GM18870 (cell line): ENCODE results near the gene GTF3C1.

Experiments used
- ATAC-seq: cut with Tn5 transposase; IDR thresholded peaks from one replicate; pipeline ENCODE4 v1.9.1; 2021; ENCODE audit warnings: moderate library complexity; ENCODE audit not compliant: unreplicated experiment

Gene GTF3C1

GRCh38 chr16:27520982-27521673 is 28.6 kb downstream of the GTF3C1 start:
- no peak for ATAC-seq

- ATAC-seq, result no peak
These were observed 31.5 kb downstream of the GTF3C1 start for GRCh38 chr16:27518226-27518625.

- no peak for ATAC-seq
These were observed 32.0 kb downstream of the GTF3C1 start for GRCh38 chr16:27517664-27518063.

- no peak for ATAC-seq
These were observed 33.3 kb downstream of the GTF3C1 start for GRCh38 chr16:27516365-27516764.

GRCh38 chr16:27515874-27516353 is 33.8 kb downstream of the GTF3C1 start:
- no peak for ATAC-seq

- no peak for ATAC-seq
These were observed 34.9 kb downstream of the GTF3C1 start for GRCh38 chr16:27514806-27515205.

GRCh38 chr16:27511657-27512448 is 37.9 kb downstream of the GTF3C1 start:
- no peak for ATAC-seq

GRCh38 chr16:27508476-27508875 is 41.2 kb downstream of the GTF3C1 start:
- ATAC-seq, result no peak

- ATAC-seq, result no peak
These were observed 42.9 kb downstream of the GTF3C1 start for GRCh38 chr16:27506771-27507170.

- ATAC-seq, result no peak
These were observed 44.1 kb downstream of the GTF3C1 start for GRCh38 chr16:27505297-27506236.

GRCh38 chr16:27503662-27504061 is 46.1 kb downstream of the GTF3C1 start:
- ATAC-seq, result no peak

GRCh38 chr16:27500801-27501200 is 48.9 kb downstream of the GTF3C1 start:
- ATAC-seq, result no peak

GRCh38 chr16:27499659-27500055 is 50.1 kb downstream of the GTF3C1 start:
- no peak for ATAC-seq

GRCh38 chr16:27498916-27499658 is 50.6 kb downstream of the GTF3C1 start:
- ATAC-seq, result no peak

GRCh38 chr16:27498031-27498825 is 51.5 kb downstream of the GTF3C1 start:
- ATAC-seq, result no peak

GRCh38 chr16:27495191-27495590 is 54.5 kb downstream of the GTF3C1 start:
- no peak for ATAC-seq

GRCh38 chr16:27492588-27492979 is 57.1 kb downstream of the GTF3C1 start:
- no peak for ATAC-seq

- no peak for ATAC-seq
These were observed 57.7 kb downstream of the GTF3C1 start for GRCh38 chr16:27491894-27492587.

GRCh38 chr16:27489906-27490305 is 59.8 kb downstream of the GTF3C1 start:
- no peak for ATAC-seq
